Medulla oblongata (tissue), 1 donor: Measurements from ENCODE around the gene BSX.

Experiments
- DNase-seq: peaks from one replicate; pipeline ENCODE4 v3.0.0-alpha.2; 2015; ENCODE audit errors: extremely low spot score

BSX gene

DNA sequence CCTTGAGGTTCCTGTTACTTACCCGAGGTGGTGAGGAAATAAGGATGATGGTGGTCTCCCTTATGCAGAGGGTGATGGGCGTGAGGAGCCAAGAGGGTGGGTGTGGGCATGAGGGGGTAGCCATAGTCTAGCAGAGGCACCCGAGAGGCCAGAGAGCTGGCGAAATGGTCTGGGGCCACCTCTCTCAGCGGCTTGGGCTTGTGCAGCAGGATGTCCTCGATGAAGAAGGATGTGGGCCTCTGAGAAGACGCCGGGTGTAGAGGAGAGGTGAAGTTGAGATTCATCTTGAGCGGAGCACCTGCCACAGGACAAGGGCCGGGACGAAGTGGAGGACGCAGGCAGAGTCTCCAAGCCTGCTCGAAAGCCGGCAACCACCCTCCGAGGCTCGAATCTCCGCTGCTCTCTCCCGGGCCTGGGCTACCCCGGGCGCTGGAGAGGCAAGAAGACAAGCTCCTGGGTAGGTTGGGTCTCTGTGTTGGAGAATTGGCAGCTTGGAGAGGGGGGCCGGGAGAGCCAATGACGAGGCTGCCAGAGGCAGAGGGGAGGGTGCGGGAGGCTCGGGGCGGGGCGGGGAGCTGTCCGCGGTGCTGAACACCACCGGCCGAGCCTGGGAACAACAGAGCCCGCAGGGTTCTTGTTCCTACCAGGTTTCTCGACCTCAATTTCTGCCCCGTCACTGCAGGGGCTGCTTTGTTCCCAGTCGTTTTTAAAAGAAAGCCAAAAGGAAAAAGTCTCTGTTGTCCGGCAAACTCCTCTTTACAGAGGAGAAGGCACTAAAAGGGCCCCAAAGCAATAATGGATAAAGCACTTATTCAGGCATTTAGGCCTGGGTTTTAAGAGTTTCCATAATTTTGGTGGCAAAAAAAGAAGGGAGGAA lies at the start of gene BSX:
Gene BSX (minus strand): TSS at position 447 of the 877 bp plus-strand sequence. CDS start 163 bp downstream, at position 284.
- peak; percentile 46 for DNase-seq

DNA sequence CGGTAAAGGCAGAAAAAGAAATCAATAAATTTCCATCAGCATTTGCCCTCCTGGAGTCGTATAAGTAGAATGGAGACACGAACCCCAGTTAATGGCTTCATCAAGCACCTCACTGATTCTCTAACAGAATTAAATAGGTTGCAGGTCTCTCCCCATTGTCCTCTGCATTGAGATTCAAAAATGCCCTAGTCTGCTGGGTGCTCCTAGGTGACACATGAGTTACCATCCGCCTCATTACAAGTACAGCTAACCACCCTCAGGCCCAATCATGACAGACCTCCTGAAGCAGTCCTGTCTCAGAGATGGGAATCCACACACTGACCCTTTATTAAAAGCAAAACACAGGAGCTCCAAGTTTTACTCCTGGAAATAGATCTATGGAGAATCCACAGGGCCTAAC lies 48.9 kb upstream of the BSX start:
- no peak for DNase-seq

- peak; percentile 56 for DNase-seq
These were observed 39.3 kb upstream of the BSX start for GRCh38 chr11:123020968-123021367.

GRCh38 chr11:123018702-123019101 lies 37.1 kb upstream of the BSX start:
- no peak for DNase-seq

DNA sequence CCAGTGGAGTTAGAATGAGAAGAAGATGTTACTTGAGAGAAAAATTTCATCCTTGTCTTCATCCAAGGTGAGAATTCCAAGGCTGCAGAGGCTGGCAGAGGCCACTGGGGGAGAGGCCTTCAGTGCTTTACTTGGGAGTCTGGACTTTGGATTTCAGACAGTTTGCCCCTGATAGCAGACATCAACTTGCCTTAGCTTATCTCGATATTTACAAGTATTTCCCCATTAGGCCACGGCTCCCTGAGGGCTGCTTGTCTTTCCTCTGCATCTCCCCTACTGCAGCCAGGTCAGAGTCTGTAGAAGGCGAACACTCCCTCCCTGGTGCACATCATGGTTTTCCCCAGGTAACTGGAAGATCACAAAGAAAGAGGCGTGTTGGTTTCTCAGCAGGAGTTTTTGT lies 29.9 kb upstream of the BSX start:
- DNase-seq, result no peak

DNA sequence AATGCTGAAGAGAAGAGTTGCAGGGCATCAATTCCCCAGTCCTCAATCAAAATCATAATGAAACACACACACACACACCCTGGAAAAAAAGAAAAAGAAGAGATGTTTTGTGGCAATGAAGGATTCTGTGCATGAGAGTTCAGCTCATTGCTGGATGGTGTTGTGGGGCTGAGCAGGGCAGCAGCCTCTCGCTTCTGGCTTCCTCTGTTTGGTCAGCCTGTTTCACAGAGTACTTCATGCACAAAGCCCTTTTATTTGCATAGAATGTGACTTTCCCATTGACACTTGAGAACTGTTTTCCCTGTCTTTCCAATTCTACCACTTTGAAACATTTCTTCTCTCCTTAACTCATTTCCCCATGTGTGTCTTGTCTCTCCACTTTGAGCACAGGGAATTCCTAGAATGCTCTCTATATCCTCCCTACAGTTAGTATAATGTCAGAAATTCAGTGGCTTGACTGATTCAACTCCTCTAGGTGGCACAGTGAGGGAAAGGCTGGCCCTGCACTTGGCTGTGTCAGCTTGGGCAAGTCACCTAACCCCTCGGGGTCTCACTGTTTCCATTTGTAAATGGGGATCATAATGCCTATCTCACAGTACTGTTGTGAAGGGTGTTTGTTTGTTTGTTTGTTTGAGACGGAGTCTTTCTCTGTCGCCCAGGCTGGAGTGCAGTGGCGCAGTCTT lies 25.4 kb upstream of the BSX start:
- peak; percentile 52 for DNase-seq

- DNase-seq, result no peak
These were observed 19.1 kb upstream of the BSX start for GRCh38 chr11:123000721-123001120.

- DNase-seq, result no peak
These were observed 17.2 kb upstream of the BSX start for GRCh38 chr11:122998727-122999366.

DNA sequence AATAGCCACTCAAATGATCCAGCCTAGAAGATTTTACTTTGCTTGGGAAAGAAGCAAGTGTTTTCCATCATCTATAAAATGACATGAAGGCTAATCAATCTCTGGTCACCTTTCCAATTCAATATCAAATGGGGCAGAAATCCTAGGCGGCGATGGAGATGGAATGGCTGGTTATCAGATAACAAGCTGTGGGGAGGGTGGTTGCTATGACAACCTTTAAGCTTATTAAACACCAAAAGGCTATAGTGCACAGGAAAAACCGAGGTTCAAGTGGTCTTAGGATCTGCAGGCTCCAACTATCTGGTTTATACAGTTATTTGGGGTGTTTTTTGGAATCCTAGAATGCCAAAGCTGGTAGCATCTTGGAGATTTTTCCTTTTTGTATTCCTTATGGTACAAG lies 13.9 kb upstream of the BSX start:
- DNase-seq, result no peak

DNA sequence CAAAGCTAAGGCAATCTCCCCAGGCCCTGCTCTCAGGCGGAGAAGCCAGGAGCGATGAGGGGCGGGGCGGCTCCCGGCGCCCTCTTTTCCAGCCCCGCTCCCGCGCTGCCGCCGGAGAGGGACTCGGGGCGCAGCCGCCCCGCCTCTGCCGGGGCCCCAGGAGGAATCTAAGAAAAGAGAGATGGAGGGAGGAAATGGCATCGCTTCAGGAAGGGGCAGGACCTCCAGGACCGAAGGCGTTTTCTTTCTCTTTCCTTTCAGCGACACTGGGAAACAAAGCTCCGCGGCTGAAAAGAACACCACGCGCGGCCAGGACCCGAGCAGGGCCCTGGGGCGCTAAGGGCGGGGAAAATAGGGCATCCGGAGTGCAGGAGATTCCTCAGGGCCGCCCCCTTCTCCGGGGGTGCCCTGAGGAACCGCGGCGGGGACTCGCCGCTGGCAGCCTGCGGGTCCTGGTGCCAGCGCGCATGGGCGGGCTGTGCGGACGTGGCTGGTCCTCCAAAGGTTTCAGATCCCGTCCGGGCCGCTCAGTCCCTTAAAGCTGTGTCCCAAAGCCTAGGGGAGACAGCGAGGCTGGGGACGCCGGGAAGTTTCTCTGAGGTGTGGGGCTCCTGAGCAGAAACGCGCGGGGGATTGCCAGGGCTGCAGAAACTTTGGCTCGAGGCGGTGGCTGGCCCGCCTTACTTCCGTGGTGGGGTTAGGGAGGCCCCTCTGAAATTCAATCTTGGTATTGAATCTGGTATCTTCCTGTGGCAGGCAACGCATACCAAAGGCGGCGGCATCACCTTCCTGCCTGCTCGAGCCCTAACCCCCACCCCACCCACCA lies 2.8 kb upstream of the BSX start:
- DNase-seq, result no peak

GRCh38 chr11:122983438-122984185 lies 2.0 kb upstream of the BSX start:
- DNase-seq, result no peak

DNA sequence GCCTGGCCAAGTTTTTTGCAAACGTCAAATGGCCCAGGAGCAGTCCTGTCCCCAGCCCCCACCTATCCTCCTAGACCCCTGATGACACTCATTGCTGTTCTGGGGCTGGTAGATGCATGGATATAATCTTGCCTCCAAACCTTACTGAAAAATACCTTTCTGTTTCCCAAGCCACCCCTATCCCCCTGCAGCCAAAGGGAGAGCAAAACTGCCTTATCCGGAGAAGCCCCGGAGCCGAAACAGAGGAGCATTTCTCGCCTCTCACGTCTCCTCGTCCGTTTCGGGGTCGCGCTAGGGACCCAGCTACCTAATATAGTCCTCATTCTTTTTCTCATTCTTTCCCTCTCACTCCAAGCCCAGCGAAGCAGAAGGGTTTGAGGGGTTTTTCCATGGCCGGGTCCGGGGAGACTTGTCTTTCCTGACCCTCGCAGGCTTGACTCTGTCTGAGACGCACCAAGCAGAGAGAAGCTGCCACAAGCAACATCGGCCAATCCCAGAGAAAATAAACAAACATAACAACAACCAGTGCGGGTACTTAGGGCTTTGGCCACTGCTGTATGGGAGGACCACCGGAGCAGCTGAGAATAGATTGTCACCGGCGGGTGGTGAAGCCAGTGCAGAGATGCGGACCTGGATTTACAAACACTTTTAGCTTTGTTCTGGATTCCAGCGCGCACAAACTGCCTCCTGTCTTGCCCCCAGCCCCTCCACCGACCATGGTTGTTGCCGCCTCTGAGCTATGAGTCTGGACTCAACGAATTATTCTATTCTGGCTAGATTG lies 1.6 kb downstream of the BSX start:
- no peak for DNase-seq

DNA sequence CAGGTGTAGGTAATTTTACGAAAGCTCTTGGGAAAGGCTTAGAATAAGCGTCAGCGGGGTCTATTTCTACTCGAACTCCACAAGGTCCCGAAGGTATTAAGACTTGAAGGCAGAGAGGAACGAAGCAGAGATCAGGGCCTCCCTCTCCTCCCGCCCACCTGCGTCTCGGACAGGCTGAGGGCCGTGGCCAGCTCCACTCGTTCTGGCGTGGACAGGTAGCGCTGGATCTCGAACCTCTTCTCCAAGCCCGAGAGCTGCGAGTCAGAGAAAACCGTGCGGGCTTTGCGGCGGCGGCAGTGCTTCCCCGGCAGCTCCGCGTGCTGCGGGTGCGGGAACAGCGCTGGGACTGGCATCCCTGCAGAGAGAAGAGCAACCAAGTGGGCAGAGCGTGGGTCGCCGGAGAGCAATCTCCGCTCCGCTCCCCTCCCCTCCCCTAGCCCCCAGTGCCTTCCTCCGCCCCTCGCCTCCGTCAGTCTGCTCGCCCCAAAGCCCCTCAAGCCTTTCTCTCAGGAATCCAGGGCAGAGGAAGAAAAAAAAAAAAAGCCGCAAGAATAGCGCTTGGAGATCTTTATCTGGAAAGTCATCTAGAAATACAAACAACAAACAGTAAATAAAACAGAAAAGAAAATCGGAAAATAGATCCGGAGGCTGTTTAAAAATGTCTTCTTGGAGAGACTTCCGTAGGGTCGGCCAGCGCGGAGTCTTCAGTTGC lies 2.4 kb downstream of the BSX start:
- DNase-seq, result no peak

DNA sequence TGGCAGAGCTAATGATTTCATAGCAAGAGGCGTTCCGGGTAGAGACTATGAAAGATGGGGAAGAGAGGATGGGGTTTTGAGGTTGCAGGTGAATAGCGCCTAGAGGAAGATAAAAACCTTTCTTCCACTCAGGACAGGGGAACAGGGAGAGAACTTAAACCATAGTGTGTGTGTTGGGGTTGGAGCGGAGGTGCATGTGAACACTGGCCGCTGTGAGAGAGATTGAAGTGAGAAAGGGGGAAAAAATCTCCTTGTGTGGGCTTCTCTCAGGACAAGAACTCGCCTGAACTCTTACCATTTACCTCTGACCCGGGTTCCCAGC lies 3.4 kb downstream of the BSX start:
- DNase-seq, result no peak

GRCh38 chr11:122977470-122978298 lies 4.0 kb downstream of the BSX start:
- DNase-seq, result no peak

DNA sequence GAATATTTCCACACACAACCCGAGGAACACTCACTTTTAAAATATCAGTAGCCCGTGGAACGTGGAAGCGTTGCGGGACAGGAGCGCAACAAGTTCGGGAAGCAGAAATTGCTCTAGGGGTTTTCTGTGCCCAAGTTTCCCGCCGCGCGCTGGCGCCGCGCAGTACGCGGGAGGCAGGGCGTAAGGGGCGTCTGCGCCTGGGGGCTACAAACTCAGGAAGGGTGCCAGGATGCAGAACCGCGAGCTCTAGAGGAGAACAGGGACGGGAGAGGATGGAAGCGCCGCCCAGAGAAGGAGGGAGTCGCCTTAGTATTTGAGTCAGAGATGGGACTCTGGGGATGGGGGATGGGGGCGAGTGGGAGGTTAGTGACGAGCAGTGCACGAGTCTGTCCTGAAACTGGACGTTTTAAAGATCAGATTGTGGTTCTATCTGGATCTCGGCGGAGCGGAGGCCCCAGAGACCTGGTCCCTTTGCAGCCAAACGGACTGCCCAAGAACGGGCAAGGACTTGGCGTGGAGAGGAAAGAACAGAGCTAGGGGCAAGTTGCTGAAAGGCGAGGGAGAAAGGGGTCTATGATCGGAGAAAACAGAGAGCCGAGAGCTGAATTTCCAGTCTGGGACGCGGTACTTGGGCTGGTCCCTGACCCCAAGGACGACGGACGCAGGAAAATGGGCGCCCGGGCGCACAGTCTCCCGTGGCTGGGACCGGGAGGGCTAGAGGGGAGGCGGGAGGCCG lies 4.7 kb downstream of the BSX start:
- DNase-seq, result no peak

GRCh38 chr11:122976061-122976733 lies 5.4 kb downstream of the BSX start:
- no peak for DNase-seq

DNA sequence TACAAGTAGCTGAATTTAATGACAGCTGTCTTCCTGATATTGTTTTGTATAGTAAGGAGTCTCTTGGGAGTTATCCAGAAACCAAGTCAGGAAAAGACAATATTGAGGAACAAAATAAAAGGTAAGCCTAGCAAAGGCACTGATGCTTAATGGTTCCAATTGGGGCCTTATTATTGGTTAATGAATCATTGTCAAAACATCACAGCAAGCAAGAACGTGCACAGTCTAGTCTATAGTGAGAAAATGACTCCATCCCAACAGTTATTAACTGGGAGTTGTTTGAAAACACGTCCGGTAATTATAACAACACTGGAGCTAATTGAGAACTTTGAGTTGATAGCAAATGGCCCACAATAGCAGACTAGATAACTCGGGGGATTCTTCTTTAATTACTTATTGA lies 17.7 kb downstream of the BSX start:
- DNase-seq, result no peak
